Measurements from ENCODE around the gene MRPL17. TPM values are rescaled to one million over a fixed set of nuclear protein-coding genes. Genes with fewer than 3 reads are reported as not detected.

The MRPL17 gene
- total RNA-seq, 1 donor from 2014 or later: 89.9 TPM

DNA sequence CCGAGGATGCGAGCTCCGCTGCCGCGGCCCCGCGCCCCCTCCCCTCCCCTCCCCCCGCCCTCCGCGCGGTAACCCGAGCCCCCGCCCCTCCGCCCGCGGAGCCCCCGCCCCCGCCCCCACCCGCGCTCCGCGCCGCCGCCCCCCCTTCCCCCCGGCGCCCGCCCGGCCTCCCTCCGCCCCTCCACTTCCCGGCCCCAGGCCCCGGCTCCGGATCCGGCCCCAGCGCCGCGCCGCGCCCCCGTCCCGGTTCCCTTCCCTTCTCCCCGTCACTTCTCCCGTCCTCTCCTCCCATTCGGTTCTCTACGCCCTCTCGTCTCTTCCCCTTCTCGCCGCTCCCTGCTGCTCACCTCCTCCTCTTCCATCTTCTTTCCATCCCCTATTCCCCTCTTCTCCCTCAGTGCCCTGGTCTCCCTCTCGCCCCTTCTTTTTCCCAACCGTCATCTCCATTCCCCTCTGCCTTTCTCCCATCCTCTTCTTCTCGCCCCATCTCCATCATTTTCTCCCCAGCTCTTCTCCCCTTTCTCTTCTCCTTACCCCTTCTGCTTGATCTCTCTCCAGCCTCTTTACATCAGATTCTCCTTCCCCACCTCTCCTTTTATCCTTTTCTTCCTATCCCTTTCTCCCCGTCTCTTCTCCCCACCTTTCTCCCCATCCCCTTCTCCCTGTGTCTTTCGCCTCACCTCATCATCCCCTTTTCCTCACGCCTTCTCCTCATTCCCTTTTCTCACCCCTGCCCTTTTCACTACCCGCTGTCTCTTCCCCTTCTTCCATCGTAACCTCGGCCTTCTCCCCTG, 27.2 kb downstream of the MRPL17 start, which contains the start of gene DCHS1:
DCHS1 (minus strand) TSS at position 20 of the 794 bp plus-strand sequence. CDS start 14,196 bp downstream, outside the sequence.
- Histone ChIP-seq H3K27me3 (ENCODE audit: insufficient read depth, low read length) (peaks cover 34% of the 10 kb centered on the region), H4K20me1 (ENCODE audit: insufficient read depth, low read length) (peaks cover 12% of the 10 kb centered on the region), H3K27ac (ENCODE audit: low read depth, low read length) (no peak within 1 kb of the TSS), H3K4me1 (ENCODE audit: insufficient read depth, low read length) (peaks cover 2% of the 10 kb centered on the region), H3K36me3 (ENCODE audit: insufficient read depth, low read length) (no peaks in the 10 kb centered on the region), H3K4me3 (ENCODE audit: insufficient read depth, low read depth, low read length) (peak within 1 kb of the TSS; percentile 53), H3K79me2 (ENCODE audit: insufficient read depth, low read length) (no peaks in the 10 kb centered on the region), H3K9ac (ENCODE audit: low read length) (peak within 1 kb of the TSS; percentile 74), H3K4me2 (ENCODE audit: low read length) (peak within 1 kb of the TSS; percentile 92), H2AFZ (ENCODE audit: low read depth, low read length) (peak within 1 kb of the TSS; percentile 91), H3K9me3 (ENCODE audit: insufficient read depth, low read depth, low read length) (no peaks in the 10 kb centered on the region)
- H3K36me3 Mint-ChIP-seq (ENCODE audit: low read depth, unreplicated experiment): no peaks in the 10 kb centered on the region
- no peaks in the 10 kb centered on the region for H3K9me3 Mint-ChIP-seq (ENCODE audit: unreplicated experiment)
- no peak within 1 kb of the TSS for H3K27ac Mint-ChIP-seq (ENCODE audit: unreplicated experiment)
- TF ChIP-seq, protein P1, sequence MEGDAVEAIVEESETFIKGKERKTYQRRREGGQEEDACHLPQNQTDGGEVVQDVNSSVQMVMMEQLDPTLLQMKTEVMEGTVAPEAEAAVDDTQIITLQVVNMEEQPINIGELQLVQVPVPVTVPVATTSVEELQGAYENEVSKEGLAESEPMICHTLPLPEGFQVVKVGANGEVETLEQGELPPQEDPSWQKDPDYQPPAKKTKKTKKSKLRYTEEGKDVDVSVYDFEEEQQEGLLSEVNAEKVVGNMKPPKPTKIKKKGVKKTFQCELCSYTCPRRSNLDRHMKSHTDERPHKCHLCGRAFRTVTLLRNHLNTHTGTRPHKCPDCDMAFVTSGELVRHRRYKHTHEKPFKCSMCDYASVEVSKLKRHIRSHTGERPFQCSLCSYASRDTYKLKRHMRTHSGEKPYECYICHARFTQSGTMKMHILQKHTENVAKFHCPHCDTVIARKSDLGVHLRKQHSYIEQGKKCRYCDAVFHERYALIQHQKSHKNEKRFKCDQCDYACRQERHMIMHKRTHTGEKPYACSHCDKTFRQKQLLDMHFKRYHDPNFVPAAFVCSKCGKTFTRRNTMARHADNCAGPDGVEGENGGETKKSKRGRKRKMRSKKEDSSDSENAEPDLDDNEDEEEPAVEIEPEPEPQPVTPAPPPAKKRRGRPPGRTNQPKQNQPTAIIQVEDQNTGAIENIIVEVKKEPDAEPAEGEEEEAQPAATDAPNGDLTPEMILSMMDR (IDR thresholded peaks at IDR 0.05; ENCODE audit: insufficient read depth, low read depth, low read length): no peak
- TF ChIP-seq EZH2 (IDR thresholded peaks at IDR 0.05; ENCODE audit: insufficient read depth, low read length): no peak
- H3K4me1 Mint-ChIP-seq (ENCODE audit: low read depth, unreplicated experiment): no peaks in the 10 kb centered on the region
- H3K27me3 Mint-ChIP-seq (ENCODE audit: low read depth, unreplicated experiment): peaks cover 8% of the 10 kb centered on the region
- DNase-seq (ENCODE audit: low read depth) (no peak), FAIRE-seq (no peak)
- peak within 1 kb of the TSS; percentile 75 for H3K4me3 Mint-ChIP-seq (ENCODE audit: unreplicated experiment)

DNA sequence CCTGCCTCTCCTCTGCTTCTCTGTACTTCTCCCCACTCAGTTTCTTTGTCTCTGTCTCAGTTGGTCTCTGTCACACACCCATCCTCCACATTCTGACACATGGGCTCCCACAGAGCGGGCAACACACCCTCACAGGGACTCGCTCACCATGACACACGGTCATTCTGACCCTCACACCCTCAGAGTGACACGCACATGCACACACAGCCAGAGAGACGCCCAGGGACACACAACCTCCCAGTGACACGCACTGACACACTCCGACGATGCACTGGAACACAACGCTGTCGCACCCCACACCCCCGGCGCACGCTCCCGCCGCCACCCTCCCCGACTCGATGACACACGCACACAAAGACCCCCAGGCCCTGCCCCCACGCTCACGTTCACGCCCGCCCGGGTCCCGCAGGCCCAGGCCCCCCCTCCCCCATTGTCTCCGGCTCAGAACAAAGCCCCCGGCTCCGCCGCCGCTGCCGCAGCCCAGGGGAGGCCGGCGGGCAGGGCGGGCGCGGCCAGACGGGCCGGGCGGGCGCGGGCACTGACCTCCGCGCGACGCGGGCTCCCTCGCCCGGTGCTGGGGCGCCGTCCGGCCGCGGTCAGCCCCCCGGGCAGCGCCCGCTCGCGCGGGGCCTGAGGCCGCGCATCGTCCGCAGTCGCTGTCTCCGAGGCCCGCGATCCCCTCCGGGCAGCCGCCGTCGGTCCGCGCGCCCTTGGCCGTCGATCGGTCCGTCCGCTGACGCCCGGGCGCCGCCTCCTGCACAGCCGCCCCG, 27.9 kb downstream of the MRPL17 start:
- H3K9ac ChIP-seq (ENCODE audit: low read length): peak overlapping the region; percentile 58

More for the DNA sequence above, 27.9 kb downstream of the MRPL17 start:
- H3K4me3 Mint-ChIP-seq (ENCODE audit: unreplicated experiment): no peak overlapping the region
- Histone ChIP-seq H3K79me2 (ENCODE audit: insufficient read depth, low read length) (no peaks in the 10 kb centered on the region), H3K4me1 (ENCODE audit: insufficient read depth, low read length) (peaks cover 4% of the 10 kb centered on the region), H3K27ac (ENCODE audit: low read depth, low read length) (no peak overlapping the region), H3K4me3 (ENCODE audit: insufficient read depth, low read depth, low read length) (peak overlapping the region; percentile 53), H3K36me3 (ENCODE audit: insufficient read depth, low read length) (no peaks in the 10 kb centered on the region), H3K9me3 (ENCODE audit: insufficient read depth, low read depth, low read length) (no peaks in the 10 kb centered on the region), H3K4me2 (ENCODE audit: low read length) (peak overlapping the region; percentile 87), H4K20me1 (ENCODE audit: insufficient read depth, low read length) (peaks cover 16% of the 10 kb centered on the region), H2AFZ (ENCODE audit: low read depth, low read length) (peak overlapping the region; percentile 91), H3K27me3 (ENCODE audit: insufficient read depth, low read length) (peaks cover 34% of the 10 kb centered on the region)
- H3K9me3 Mint-ChIP-seq (ENCODE audit: unreplicated experiment): no peaks in the 10 kb centered on the region
- no peaks in the 10 kb centered on the region for H3K36me3 Mint-ChIP-seq (ENCODE audit: low read depth, unreplicated experiment)
- FAIRE-seq: no peak
- H3K27ac Mint-ChIP-seq (ENCODE audit: unreplicated experiment): no peak overlapping the region
- no peak for DNase-seq (ENCODE audit: low read depth)
- H3K27me3 Mint-ChIP-seq (ENCODE audit: low read depth, unreplicated experiment): peaks cover 8% of the 10 kb centered on the region
- TF ChIP-seq, protein P1 (IDR thresholded peaks at IDR 0.05; ENCODE audit: insufficient read depth, low read depth, low read length): no peak
- TF ChIP-seq EZH2 (IDR thresholded peaks at IDR 0.05; ENCODE audit: insufficient read depth, low read length): peak; percentile 71
- no peaks in the 10 kb centered on the region for H3K4me1 Mint-ChIP-seq (ENCODE audit: low read depth, unreplicated experiment)

Data from astrocyte (in vitro differentiated cells and primary cell).